Epithelial cell of proximal tubule (primary cell): ENCODE results near the gene REN. TPM values are rescaled to one million over a fixed set of nuclear protein-coding genes. Genes with fewer than 3 reads are reported as not detected.

ENCODE experiments used
- DNase-seq: peaks from one replicate; pipeline ENCODE4 v3.0.0-alpha.2; 2011; ENCODE audit warnings: low read depth
- H3K4me3 ChIP-seq: 2 replicates; pipeline ENCODE4 v1.5.1; 2011; ENCODE audit warnings: low read depth, mild to moderate bottlenecking, low read length
- CTCF ChIP-seq: conservative IDR thresholded peaks from 2 replicates; pipeline ENCODE4 v1.5.1; 2012; ENCODE audit warnings: low read depth, mild to moderate bottlenecking, low read length
- total RNA-seq: library from RNA; depleted of rRNA; stranded (reverse); fragments of >200 nt; gene quantifications from 2 replicates; pipeline ENCODE4 v1.2.3, GENCODE V29; 2015

The REN gene
- total RNA-seq, 1 donor from 2014 or later: 0.12 TPM

- no peak for DNase-seq
- no peak overlapping the region for H3K4me3 ChIP-seq
- TF ChIP-seq CTCF: no peak
These were observed 39.3 kb upstream of the REN start for GRCh38 chr1:204205486-204205885.

DNA sequence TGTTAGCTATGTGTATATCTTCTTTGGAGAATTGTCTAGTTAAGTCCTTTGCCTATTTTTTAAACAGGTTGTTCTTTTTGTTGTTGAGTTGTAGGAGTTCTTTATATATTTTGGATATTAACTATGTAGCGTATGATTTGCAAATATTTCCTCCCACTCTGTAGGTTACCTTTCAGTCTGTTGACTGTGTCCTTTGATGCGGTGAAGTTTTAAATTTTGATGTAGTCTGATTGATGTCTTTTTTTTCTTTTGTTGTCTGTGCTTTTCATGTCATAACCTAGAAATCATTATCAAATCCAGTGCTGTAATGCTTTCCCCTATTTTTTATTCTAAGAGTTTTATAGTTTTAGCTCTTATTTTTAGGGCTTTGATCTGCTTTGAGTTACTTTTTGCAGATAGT is 38.8 kb upstream of the REN start:
- no peak for DNase-seq
- H3K4me3 ChIP-seq: no peak overlapping the region
- TF ChIP-seq CTCF: no peak

DNA sequence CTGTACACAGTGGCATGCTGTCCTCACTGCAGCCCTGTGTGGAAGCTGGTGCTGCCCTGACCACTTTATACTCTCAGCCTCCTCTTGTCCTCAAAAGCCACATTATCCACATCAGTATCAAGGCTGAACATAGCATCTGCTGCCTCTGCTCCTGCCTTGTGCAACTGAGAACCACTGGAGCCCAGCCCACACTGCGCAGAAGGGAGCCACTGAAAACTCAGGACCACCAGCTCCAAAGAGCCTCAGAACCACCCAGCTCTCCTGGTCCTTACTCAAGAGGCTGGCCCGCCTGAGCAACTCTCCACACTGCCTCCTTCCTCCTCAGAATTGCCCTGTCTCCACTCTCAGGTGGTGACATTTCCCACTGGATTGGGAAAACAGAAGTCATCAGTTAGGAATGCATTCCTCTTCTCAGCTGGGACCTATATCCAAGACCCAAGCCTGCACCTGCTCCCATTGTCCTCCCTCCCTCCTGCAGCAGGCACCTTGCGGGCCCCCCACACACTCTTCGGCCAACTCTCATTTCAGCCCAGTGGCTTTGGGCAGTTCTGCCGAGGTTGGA is 37.1 kb upstream of the REN start:
- TF ChIP-seq CTCF: no peak
- H3K4me3 ChIP-seq: no peak overlapping the region
- no peak for DNase-seq

- DNase-seq: no peak
- no peak overlapping the region for H3K4me3 ChIP-seq
- TF ChIP-seq CTCF: no peak
These were observed 36.3 kb upstream of the REN start for GRCh38 chr1:204202481-204202880.

DNA sequence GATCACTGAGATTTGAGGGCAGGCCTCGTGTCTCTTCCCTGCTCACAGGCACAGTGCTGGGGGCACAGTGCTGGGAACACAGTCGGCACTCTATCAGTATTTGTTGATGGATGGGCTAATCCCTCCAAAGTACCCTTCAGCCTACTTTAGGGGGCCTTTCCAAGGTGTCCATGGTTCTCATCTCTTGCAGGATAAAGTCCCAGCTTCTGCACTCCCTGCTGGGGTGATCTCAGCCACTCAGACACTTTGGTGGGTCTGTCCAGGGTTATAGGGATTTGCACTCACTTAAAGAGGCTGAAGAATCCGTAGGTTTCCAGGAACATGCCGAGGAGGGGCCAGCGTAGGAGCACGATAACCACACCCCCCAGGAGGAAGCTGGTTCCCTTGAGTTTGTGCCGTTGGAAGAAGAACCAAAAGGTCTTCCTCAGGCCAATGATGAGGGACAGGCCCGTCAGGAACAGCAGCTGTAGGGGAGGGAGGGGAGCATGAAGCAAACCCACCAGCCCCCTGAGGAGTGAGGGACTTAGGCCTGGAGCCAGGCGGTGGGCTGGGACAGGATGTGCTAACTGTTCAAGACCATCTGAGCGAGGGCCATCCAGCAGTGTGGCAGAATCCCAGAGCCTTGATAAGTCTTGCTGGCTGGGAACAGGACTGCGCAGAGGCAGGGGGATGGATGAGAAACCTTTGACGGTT is 35.4 kb upstream of the REN start:
- no peak for DNase-seq
- TF ChIP-seq CTCF: no peak
- H3K4me3 ChIP-seq: no peak overlapping the region

DNA sequence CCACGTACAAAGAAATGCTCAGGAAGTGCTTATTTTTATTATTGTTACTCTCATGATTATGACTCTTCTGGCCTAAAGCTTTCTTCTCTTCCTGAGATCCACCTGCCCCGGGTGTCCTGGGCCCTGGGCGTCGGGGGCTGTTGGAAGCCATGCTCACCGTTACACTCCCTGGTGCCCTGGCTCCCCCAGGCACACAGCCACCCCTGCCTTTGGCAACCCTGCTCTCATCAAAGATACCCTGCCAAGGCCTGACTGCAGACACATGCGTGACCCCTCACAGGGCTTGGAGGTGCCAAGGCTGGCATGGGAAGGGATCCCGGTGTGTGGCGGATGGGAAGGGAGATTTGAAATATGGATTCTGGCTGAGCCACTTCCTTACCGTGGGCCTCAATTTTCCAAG is 33.4 kb upstream of the REN start:
- DNase-seq: no peak
- no peak for TF ChIP-seq CTCF
- no peak overlapping the region for H3K4me3 ChIP-seq
